Mesendoderm (in vitro differentiated cells): ENCODE data around the gene SH3BP4.
A peak's percentile ranks its signal among the peaks of the same experiment; 100 is the strongest.

Source experiments
- DNase-seq: peaks from one replicate; pipeline ENCODE4 v3.0.0; 2013
- H2AK5ac ChIP-seq: 2 replicates; pipeline ENCODE4 v1.6.1; 2013; ENCODE audit warnings: low read length, inconsistent platforms
- H2BK120ac ChIP-seq: 2 replicates; pipeline ENCODE4 v1.6.1; 2013; ENCODE audit warnings: low read depth, mild to moderate bottlenecking, low read length, moderate library complexity, mixed read lengths
- H2BK15ac ChIP-seq: replicated peaks from 2 replicates; pipeline ENCODE4 v1.6.1; 2013; ENCODE audit warnings: low read depth, mild to moderate bottlenecking, moderate library complexity
- H2BK5ac ChIP-seq: 2 replicates; pipeline ENCODE4 v1.6.1; 2013; ENCODE audit warnings: low read length, inconsistent platforms
- H3K18ac ChIP-seq: 2 replicates; pipeline ENCODE4 v1.6.1; 2013; ENCODE audit warnings: mild to moderate bottlenecking, low read length, mixed read lengths
- H3K23ac ChIP-seq: one replicate; pipeline ENCODE4 v1.6.1; 2013; ENCODE audit warnings: low read length
- H3K27ac ChIP-seq: 2 replicates; pipeline ENCODE4 v1.5.1; 2013; ENCODE audit warnings: low read depth, mild to moderate bottlenecking, inconsistent platforms, low read length, moderate library complexity
- H3K27me3 ChIP-seq: 2 replicates; pipeline ENCODE4 v1.6.1; 2013; ENCODE audit warnings: low read length, control low read depth, mild to moderate bottlenecking, inconsistent platforms; ENCODE audit not compliant: insufficient read depth, poor library complexity
- H3K36me3 ChIP-seq: 2 replicates; pipeline ENCODE4 v1.6.1; 2013; ENCODE audit warnings: low read length, inconsistent platforms; ENCODE audit not compliant: control insufficient read depth, insufficient read depth
- H3K4ac ChIP-seq: one replicate; pipeline ENCODE4 v1.6.1; 2013; ENCODE audit warnings: low read depth, mild to moderate bottlenecking, low read length, moderate library complexity
- H3K4me1 ChIP-seq: 2 replicates; pipeline ENCODE4 v1.6.1; 2013; ENCODE audit warnings: low read depth, low read length, inconsistent platforms; ENCODE audit not compliant: control insufficient read depth
- H3K4me2 ChIP-seq: 2 replicates; pipeline ENCODE4 v1.6.1; 2013; ENCODE audit warnings: low read length
- H3K4me3 ChIP-seq: 2 replicates; pipeline ENCODE4 v1.5.1; 2013; ENCODE audit warnings: mild to moderate bottlenecking, low read length
- H3K56ac ChIP-seq: one replicate; pipeline ENCODE4 v1.6.1; 2013; ENCODE audit warnings: low read length
- H3K79me1 ChIP-seq: 2 replicates; pipeline ENCODE4 v1.6.1; 2013; ENCODE audit warnings: low read length, inconsistent platforms
- H3K79me2 ChIP-seq: 2 replicates; pipeline ENCODE4 v1.6.1; 2013; ENCODE audit warnings: mild to moderate bottlenecking, low read length; ENCODE audit not compliant: control insufficient read depth, insufficient read depth
- H3K9ac ChIP-seq: 2 replicates; pipeline ENCODE4 v1.6.1; 2013; ENCODE audit warnings: low read length, inconsistent platforms
- H4K5ac ChIP-seq: one replicate; pipeline ENCODE4 v1.6.1; 2013; ENCODE audit warnings: low read length
- H4K8ac ChIP-seq: one replicate; pipeline ENCODE4 v1.6.1; 2013; ENCODE audit warnings: low read depth, mild to moderate bottlenecking, control low read depth, low read length, moderate library complexity
- WGBS: extraction: QIAGEN DNeasy Blood & Tissue Kit; methylation state at CpG from one replicate; pipeline ENCODE4 v1.1.7; 2013; ENCODE audit warnings: low lambda C conversion rate, missing lambda C conversion rate; ENCODE audit not compliant: insufficient coverage; ENCODE audit errors: extremely low coverage; 5-methylcytosine and 5-hydroxymethylcytosine counted together

The SH3BP4 gene

GRCh38 chr2:234966340-234966739 is 14.5 kb downstream of the SH3BP4 start:
- Histone ChIP-seq H3K23ac (no peak overlapping the region), H3K4me3 (no peak overlapping the region), H3K4ac (no peak overlapping the region), H3K79me1 (peaks cover 46% of the 10 kb centered on the region), H2BK120ac (no peak overlapping the region), H3K4me2 (no peak overlapping the region), H4K8ac (no peak overlapping the region), H2BK15ac (no peak overlapping the region), H3K9ac (no peak overlapping the region), H4K5ac (no peak overlapping the region), H3K27ac (no peak overlapping the region), H2AK5ac (no peak overlapping the region), H3K4me1 (peaks cover 15% of the 10 kb centered on the region), H3K79me2 (peaks cover 83% of the 10 kb centered on the region), H3K56ac (no peak overlapping the region), H2BK5ac (no peak overlapping the region), H3K27me3 (no peaks in the 10 kb centered on the region), H3K18ac (no peak overlapping the region), H3K36me3 (peaks cover 3% of the 10 kb centered on the region)
- no CpG with 5 or more reads among the region's 6 CpGs for WGBS
- DNase-seq, result no peak

- H3K4ac ChIP-seq, result no peak overlapping the region
- no peak overlapping the region for H3K4me3 ChIP-seq
- peak overlapping the region; percentile 2 for H3K56ac ChIP-seq
- no peak overlapping the region for H3K27ac ChIP-seq
- H4K8ac ChIP-seq, result no peak overlapping the region
- no peak overlapping the region for H2BK120ac ChIP-seq
- H2BK15ac ChIP-seq, result no peak overlapping the region
- no peak overlapping the region for H4K5ac ChIP-seq
- H3K9ac ChIP-seq, result no peak overlapping the region
- H3K4me1 ChIP-seq, result peaks cover 15% of the 10 kb centered on the region
- no peak overlapping the region for H3K4me2 ChIP-seq
- no peak overlapping the region for H3K23ac ChIP-seq
- no peak overlapping the region for H2AK5ac ChIP-seq
- peaks cover 46% of the 10 kb centered on the region for H3K79me1 ChIP-seq
- H3K18ac ChIP-seq, result no peak overlapping the region
- DNase-seq, result no peak
- no peak overlapping the region for H2BK5ac ChIP-seq
- peaks cover 3% of the 10 kb centered on the region for H3K36me3 ChIP-seq
- WGBS, result no CpG with 5 or more reads among the region's 14 CpGs
- peaks cover 81% of the 10 kb centered on the region for H3K79me2 ChIP-seq
- no peaks in the 10 kb centered on the region for H3K27me3 ChIP-seq
Observed at GRCh38 chr2:234967201-234967869, 15.5 kb downstream of the SH3BP4 start.

DNA sequence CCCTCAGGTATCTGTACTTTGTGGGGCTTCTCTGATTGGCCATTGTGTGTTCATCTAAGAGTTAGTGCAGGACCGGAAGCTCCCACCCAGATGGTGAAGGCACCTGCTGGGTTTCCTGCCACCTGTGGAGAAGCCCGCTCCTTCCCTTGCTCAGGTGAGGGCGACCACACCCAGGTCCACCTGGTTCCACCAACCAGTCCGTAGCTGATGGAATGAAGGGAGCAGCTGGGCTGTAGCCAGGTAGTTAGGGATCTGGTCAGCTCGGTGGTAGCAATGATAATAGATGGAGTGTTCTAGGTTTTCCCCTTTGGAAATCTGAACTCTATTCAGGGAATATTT is 16.0 kb downstream of the SH3BP4 start:
- no peak overlapping the region for H2BK120ac ChIP-seq
- no peak overlapping the region for H4K8ac ChIP-seq
- H3K4me1 ChIP-seq, result peaks cover 15% of the 10 kb centered on the region
- H2BK15ac ChIP-seq, result no peak overlapping the region
- no peak overlapping the region for H4K5ac ChIP-seq
- no peak overlapping the region for H3K56ac ChIP-seq
- H3K9ac ChIP-seq, result no peak overlapping the region
- no CpG with 5 or more reads among the region's 5 CpGs for WGBS
- H3K79me1 ChIP-seq, result peaks cover 50% of the 10 kb centered on the region
- H3K18ac ChIP-seq, result no peak overlapping the region
- peaks cover 3% of the 10 kb centered on the region for H3K36me3 ChIP-seq
- H3K23ac ChIP-seq, result no peak overlapping the region
- H2BK5ac ChIP-seq, result no peak overlapping the region
- H2AK5ac ChIP-seq, result no peak overlapping the region
- no peak overlapping the region for H3K4me3 ChIP-seq
- no peak overlapping the region for H3K4me2 ChIP-seq
- H3K79me2 ChIP-seq, result peaks cover 81% of the 10 kb centered on the region
- H3K27me3 ChIP-seq, result no peaks in the 10 kb centered on the region
- H3K4ac ChIP-seq, result no peak overlapping the region
- DNase-seq, result no peak
- H3K27ac ChIP-seq, result no peak overlapping the region

DNA sequence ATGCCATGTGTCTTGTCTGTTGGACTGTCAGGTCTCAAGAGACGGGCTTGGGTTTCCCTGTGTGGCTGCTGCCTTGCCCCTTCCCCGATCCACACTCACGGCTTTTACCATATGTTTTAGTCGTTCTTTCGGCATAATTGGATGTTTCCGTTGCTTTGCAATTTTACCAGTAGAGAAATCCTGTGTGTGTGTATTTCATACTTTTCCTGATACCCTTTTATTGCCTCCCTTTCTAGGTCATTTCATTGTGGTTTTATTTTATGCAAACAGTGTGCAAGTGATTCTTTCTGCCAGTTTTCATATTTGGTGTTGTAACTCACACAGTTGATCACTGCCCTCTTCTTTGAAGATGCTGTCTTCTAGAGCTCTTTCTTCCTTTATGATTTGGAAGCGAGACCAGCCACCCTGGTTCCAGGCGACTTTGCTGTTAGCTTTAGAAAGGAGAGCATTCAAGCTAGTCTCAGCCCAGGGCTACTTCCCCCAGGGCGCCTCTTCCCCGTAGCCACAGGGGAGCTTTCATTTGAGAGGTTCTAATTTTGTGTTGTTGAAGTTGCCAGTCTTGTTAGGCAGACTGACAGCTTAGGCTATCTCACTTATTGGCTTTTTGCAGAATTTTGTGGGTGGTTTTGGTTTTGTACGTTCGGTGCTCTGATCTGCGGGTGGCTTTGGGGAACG is 17.0 kb downstream of the SH3BP4 start:
- DNase-seq, result peak; percentile 46
- H3K4me3 ChIP-seq, result no peak overlapping the region
- H3K9ac ChIP-seq, result peak overlapping the region; percentile 14
- no CpG with 5 or more reads among the region's 14 CpGs for WGBS
- peaks cover 15% of the 10 kb centered on the region for H3K4me1 ChIP-seq
- H3K18ac ChIP-seq, result no peak overlapping the region
- H4K5ac ChIP-seq, result no peak overlapping the region
- H2BK5ac ChIP-seq, result no peak overlapping the region
- H2BK120ac ChIP-seq, result no peak overlapping the region
- no peak overlapping the region for H3K4ac ChIP-seq
- peaks cover 84% of the 10 kb centered on the region for H3K79me2 ChIP-seq
- peaks cover 3% of the 10 kb centered on the region for H3K36me3 ChIP-seq
- H3K4me2 ChIP-seq, result no peak overlapping the region
- H3K56ac ChIP-seq, result peak overlapping the region; percentile 12
- no peak overlapping the region for H2AK5ac ChIP-seq
- no peak overlapping the region for H2BK15ac ChIP-seq
- no peak overlapping the region for H3K27ac ChIP-seq
- no peak overlapping the region for H4K8ac ChIP-seq
- no peaks in the 10 kb centered on the region for H3K27me3 ChIP-seq
- peaks cover 50% of the 10 kb centered on the region for H3K79me1 ChIP-seq
- no peak overlapping the region for H3K23ac ChIP-seq

DNA sequence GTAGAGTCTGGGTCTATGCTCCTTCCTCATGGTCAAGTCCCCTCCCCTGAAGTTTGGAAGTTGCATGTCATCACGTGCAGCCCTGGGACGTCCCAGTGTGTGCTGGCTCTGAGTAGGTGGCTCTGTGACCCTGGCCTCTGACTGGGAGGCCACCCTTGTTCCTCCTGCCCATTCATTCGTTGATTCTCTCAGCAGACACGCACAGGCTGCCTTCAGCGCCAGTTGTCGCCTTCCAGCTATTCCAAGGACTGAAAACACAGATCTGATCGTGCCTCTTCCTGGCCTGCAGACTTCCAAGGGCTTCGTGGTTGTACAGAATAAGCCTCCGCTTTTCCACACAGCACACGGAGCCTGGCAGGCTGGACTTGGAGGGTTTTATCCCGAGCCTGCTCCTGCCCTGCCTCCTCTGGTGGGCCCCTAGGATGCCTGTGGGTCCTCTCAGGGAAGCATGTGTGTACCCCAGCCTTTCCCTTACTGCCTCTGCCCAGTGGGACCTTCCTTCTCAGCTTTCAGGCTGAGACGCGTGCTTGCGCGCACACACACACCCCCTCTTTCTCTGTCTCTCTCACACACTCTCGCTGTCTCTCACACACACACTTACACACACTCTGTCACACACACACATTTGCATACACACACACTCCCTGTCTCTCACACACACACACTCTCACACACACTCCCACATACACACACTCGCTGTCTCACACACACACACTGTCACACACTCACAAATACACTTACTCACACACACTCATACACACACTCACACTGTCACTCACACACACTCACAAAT is 17.7 kb downstream of the SH3BP4 start:
- Histone ChIP-seq H3K79me2 (peaks cover 82% of the 10 kb centered on the region), H3K56ac (peak overlapping the region; percentile 69), H3K4me1 (peaks cover 15% of the 10 kb centered on the region), H2BK120ac (no peak overlapping the region), H3K36me3 (peaks cover 3% of the 10 kb centered on the region), H3K79me1 (peaks cover 42% of the 10 kb centered on the region), H2BK5ac (peak overlapping the region; percentile 74), H3K18ac (no peak overlapping the region), H3K4ac (no peak overlapping the region), H4K8ac (no peak overlapping the region), H3K9ac (peak overlapping the region; percentile 27), H3K27ac (no peak overlapping the region), H3K23ac (no peak overlapping the region), H4K5ac (no peak overlapping the region), H3K4me2 (no peak overlapping the region), H3K27me3 (no peaks in the 10 kb centered on the region), H3K4me3 (no peak overlapping the region), H2BK15ac (no peak overlapping the region), H2AK5ac (peak overlapping the region; percentile 65)
- whole genome bisulfite sequencing, result 100% methylated on average over 1 of the region's 17 CpGs
- DNase-seq, result no peak
